PC-9 (cell line): ENCODE measurements around the gene GCK.

Experiments
- EZH2 ChIP-seq: fragments of 200-600 bp; sonication (generic); IDR thresholded peaks from 2 replicates; pipeline ENCODE4 v1.8.0; 2017; ENCODE audit warnings: antibody characterized with exemption, low read depth
- TF ChIP-seq, protein P1 (sequence below): fragments of 200-600 bp; sonication (generic); conservative IDR thresholded peaks from 2 replicates; pipeline ENCODE4 v1.6.1; 2017; ENCODE audit warnings: mixed run types, antibody characterized with exemption, mild to moderate bottlenecking, moderate library complexity

DNA sequence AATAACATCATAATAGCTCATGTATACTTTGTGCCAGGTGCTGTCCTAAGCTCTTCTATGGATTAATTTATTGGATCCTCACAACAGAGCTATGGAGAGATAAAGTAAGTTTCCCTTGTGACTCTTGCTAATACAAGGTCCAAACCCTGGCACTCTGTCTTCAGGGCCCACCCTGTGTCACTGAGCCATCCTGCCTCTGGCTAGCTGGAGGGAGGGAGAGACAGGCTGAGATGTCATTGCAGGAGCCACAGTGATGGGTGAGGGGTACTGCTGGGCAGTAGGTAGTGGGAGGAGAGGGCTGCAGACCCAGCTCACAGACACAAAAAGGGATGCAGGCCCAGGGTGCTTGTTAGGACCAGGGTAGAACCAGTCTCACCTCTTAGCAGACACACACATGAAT lies 16.9 kb downstream of the GCK start:
- TF ChIP-seq, protein P1, sequence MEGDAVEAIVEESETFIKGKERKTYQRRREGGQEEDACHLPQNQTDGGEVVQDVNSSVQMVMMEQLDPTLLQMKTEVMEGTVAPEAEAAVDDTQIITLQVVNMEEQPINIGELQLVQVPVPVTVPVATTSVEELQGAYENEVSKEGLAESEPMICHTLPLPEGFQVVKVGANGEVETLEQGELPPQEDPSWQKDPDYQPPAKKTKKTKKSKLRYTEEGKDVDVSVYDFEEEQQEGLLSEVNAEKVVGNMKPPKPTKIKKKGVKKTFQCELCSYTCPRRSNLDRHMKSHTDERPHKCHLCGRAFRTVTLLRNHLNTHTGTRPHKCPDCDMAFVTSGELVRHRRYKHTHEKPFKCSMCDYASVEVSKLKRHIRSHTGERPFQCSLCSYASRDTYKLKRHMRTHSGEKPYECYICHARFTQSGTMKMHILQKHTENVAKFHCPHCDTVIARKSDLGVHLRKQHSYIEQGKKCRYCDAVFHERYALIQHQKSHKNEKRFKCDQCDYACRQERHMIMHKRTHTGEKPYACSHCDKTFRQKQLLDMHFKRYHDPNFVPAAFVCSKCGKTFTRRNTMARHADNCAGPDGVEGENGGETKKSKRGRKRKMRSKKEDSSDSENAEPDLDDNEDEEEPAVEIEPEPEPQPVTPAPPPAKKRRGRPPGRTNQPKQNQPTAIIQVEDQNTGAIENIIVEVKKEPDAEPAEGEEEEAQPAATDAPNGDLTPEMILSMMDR, result no peak
- TF ChIP-seq EZH2, result no peak
